ENCODE data around the gene HBS1L. TPM values are rescaled to one million over a fixed set of nuclear protein-coding genes. Genes with fewer than 3 reads are reported as not detected.

The HBS1L gene
- polyA plus RNA-seq, 1 donor from 2014 or later = 103 TPM

DNA sequence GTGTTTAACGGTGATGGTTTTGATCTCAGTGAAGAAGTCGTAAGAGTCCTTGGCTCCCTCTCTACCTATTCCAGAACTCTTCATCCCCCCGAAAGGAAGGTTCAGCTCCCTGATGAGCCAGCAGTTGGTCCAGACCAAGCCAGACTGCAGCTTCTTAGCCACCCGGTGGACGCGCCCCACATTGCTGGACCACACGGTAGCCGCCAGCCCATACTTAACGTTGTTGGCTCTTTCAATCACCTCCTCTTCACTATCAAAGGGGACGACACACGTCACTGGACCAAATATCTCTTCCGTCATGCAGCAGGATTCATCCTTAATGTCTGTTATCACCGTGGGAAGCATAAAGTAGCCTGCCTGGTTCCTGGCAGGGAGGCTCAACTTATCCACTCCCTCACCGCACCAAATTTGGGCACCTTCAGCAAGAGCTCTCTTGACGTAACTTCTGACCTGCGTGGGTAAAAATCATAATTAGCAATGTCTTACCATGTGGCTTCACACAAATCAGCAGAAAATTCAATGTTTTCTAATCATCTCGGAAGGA is 136.1 kb downstream of the HBS1L start:
- Histone ChIP-seq H3K9me2 (ENCODE audit: insufficient read depth, low read length) (no peaks in the 10 kb centered on the region), H3K36me3 (ENCODE audit: insufficient read depth, low read length) (no peaks in the 10 kb centered on the region), H3K79me2 (replicated peaks; ENCODE audit: insufficient read depth, low read length) (no peaks in the 10 kb centered on the region), H2AFZ (ENCODE audit: low read depth, low read length) (no peak overlapping the region), H3K27ac (ENCODE audit: low read length) (no peak overlapping the region), H3K4me2 (ENCODE audit: low read length) (no peak overlapping the region), H3K4me3 (ENCODE audit: low read length) (no peak overlapping the region), H3K9me3 (ENCODE audit: low read length) (no peaks in the 10 kb centered on the region), H3K9ac (ENCODE audit: low read length) (no peak overlapping the region), H3F3A (ENCODE audit: insufficient read depth, low read length, poor library complexity, severe bottlenecking) (no peaks in the 10 kb centered on the region), H3K27me3 (ENCODE audit: insufficient read depth, low read depth, low read length) (no peaks in the 10 kb centered on the region), H4K20me1 (ENCODE audit: insufficient read depth) (no peaks in the 10 kb centered on the region)
- TF ChIP-seq REST (IDR thresholded peaks at IDR 0.05; ENCODE audit: borderline replicate concordance) (no peak), CTCF (IDR thresholded peaks at IDR 0.05; ENCODE audit: poor library complexity, severe bottlenecking) (no peak), POLR2AphosphoS5 (IDR thresholded peaks at IDR 0.05) (no peak), RAD21 (conservative IDR thresholded peaks at IDR 0.05) (no peak), EZH2 (IDR thresholded peaks at IDR 0.05; ENCODE audit: borderline replicate concordance, insufficient read depth, low read length, poor library complexity, severe bottlenecking) (no peak), EP300 (conservative IDR thresholded peaks at IDR 0.05; ENCODE audit: poor library complexity, severe bottlenecking) (no peak), MXI1 (conservative IDR thresholded peaks at IDR 0.05; ENCODE audit: poor library complexity, severe bottlenecking) (no peak), SMC3 (conservative IDR thresholded peaks at IDR 0.05; ENCODE audit: poor library complexity) (no peak), TAF1 (IDR thresholded peaks at IDR 0.05; ENCODE audit: low read depth) (no peak)

DNA sequence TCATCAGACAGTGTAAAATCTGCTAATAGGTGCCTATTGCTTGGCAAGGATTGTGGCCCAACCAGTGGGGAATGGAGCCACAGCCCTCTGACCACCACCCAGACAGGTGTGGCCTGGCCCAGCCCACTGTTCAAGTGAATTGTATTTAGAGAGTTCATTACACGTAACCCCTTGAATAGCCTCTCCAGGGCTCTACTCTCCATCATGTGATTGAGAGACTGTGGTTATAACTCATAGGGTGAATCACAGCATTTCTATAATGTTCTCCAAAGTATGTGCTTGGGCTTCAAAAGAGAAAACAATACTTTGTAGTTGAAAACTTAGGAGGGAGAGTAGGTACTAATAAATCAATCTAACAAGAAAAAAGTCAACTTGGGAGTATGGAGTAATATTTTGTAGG is 143.1 kb downstream of the HBS1L start:
- Histone ChIP-seq H3K36me3 (ENCODE audit: insufficient read depth, low read length) (no peaks in the 10 kb centered on the region), H3K27me3 (ENCODE audit: insufficient read depth, low read depth, low read length) (no peaks in the 10 kb centered on the region), H3K4me2 (ENCODE audit: low read length) (no peak overlapping the region), H4K20me1 (ENCODE audit: insufficient read depth) (no peaks in the 10 kb centered on the region), H3K9me3 (ENCODE audit: low read length) (no peaks in the 10 kb centered on the region), H3K79me2 (replicated peaks; ENCODE audit: insufficient read depth, low read length) (no peaks in the 10 kb centered on the region), H2AFZ (ENCODE audit: low read depth, low read length) (no peak overlapping the region), H3K9ac (ENCODE audit: low read length) (no peak overlapping the region), H3F3A (ENCODE audit: insufficient read depth, low read length, poor library complexity, severe bottlenecking) (no peaks in the 10 kb centered on the region), H3K27ac (ENCODE audit: low read length) (no peak overlapping the region), H3K9me2 (ENCODE audit: insufficient read depth, low read length) (no peaks in the 10 kb centered on the region), H3K4me3 (ENCODE audit: low read length) (no peak overlapping the region)
- TF ChIP-seq RAD21 (conservative IDR thresholded peaks at IDR 0.05) = no peak
- TF ChIP-seq MXI1 (conservative IDR thresholded peaks at IDR 0.05; ENCODE audit: poor library complexity, severe bottlenecking) = no peak
- TF ChIP-seq REST (IDR thresholded peaks at IDR 0.05; ENCODE audit: borderline replicate concordance) = no peak
- TF ChIP-seq CTCF (IDR thresholded peaks at IDR 0.05; ENCODE audit: poor library complexity, severe bottlenecking) = no peak
- TF ChIP-seq TAF1 (IDR thresholded peaks at IDR 0.05; ENCODE audit: low read depth) = no peak
- no peak for TF ChIP-seq SMC3 (conservative IDR thresholded peaks at IDR 0.05; ENCODE audit: poor library complexity)
- TF ChIP-seq POLR2AphosphoS5 (IDR thresholded peaks at IDR 0.05) = no peak
- TF ChIP-seq EP300 (conservative IDR thresholded peaks at IDR 0.05; ENCODE audit: poor library complexity, severe bottlenecking) = no peak
- TF ChIP-seq EZH2 (IDR thresholded peaks at IDR 0.05; ENCODE audit: borderline replicate concordance, insufficient read depth, low read length, poor library complexity, severe bottlenecking) = no peak
